COLO668 (cell line): ENCODE measurements around the gene UBXN1.
"Not testable (repeated sequence)": the region's sequence is repeated elsewhere in the genome, so short reads cannot be mapped to it uniquely, and the experiment has no call there.

Experiments
- DNase-seq: peaks from one replicate; lab custom pipeline; 2025; ENCODE audit not compliant: unreplicated experiment; lab: John Stamatoyannopoulos, UW

UBXN1 gene

GRCh38 chr11:62673196-62673525 is 5.7 kb downstream of the UBXN1 start:
- DNase-seq, result no peak

- DNase-seq, result peak; percentile 86
These were observed 7.1 kb downstream of the UBXN1 start, which contains the start of the genes LBHD1 and UQCC3 for GRCh38 chr11:62671608-62672389. LBHD1 (minus strand) TSS chr11:62672267; CDS start chr11:62670031, 2,236 bp downstream. UQCC3 (plus strand) TSS chr11:62671673; CDS start chr11:62671746, 73 bp downstream.

- peak; percentile 66 for DNase-seq
These were observed 7.7 kb downstream of the UBXN1 start for GRCh38 chr11:62671236-62671607.

- DNase-seq, result no peak
These were observed 9.3 kb downstream of the UBXN1 start for GRCh38 chr11:62669420-62670161.

- no peak for DNase-seq
These were observed 11.4 kb downstream of the UBXN1 start for GRCh38 chr11:62667460-62667859.

- DNase-seq, result no peak
These were observed 12.5 kb downstream of the UBXN1 start for GRCh38 chr11:62666259-62666926.

- DNase-seq, result peak; percentile 51
These were observed 13.1 kb downstream of the UBXN1 start for GRCh38 chr11:62665599-62666258.

GRCh38 chr11:62665075-62665598 is 13.7 kb downstream of the UBXN1 start, which contains the start of the genes C11orf98 and CSKMT:
C11orf98 (minus strand) TSS chr11:62665210; CDS start chr11:62665169, 41 bp downstream.
CSKMT (plus strand) TSS chr11:62665312; CDS start chr11:62665880, 568 bp downstream.
- DNase-seq, result peak; percentile 92

- peak; percentile 60 for DNase-seq
These were observed 14.3 kb downstream of the UBXN1 start for GRCh38 chr11:62664405-62665074.

- no peak for DNase-seq
These were observed 22.0 kb downstream of the UBXN1 start for GRCh38 chr11:62656796-62657429.

- no peak for DNase-seq
These were observed 24.6 kb downstream of the UBXN1 start for GRCh38 chr11:62654297-62654696.

- DNase-seq, result no peak
These were observed 26.5 kb downstream of the UBXN1 start for GRCh38 chr11:62652161-62653006.

GRCh38 chr11:62650283-62650682 is 28.6 kb downstream of the UBXN1 start:
- not testable (repeated sequence) for DNase-seq

GRCh38 chr11:62649486-62649885 is 29.4 kb downstream of the UBXN1 start:
- DNase-seq, result no peak

GRCh38 chr11:62648967-62649364 is 29.9 kb downstream of the UBXN1 start:
- DNase-seq, result no peak

- no peak for DNase-seq
These were observed 30.5 kb downstream of the UBXN1 start for GRCh38 chr11:62648185-62648966.

- no peak for DNase-seq
These were observed 31.3 kb downstream of the UBXN1 start for GRCh38 chr11:62647609-62648005.
